SK-N-SH (cell line): ENCODE measurements around the gene AFAP1.

ENCODE experiments used
- RCOR1 ChIP-seq: fragments of 150-350 bp; IDR thresholded peaks from 2 replicates; pipeline ENCODE4 v1.6.1; 2017; ENCODE audit warnings: antibody characterized with exemption, low read length
- SIN3A ChIP-seq: IDR thresholded peaks from 2 replicates; pipeline ENCODE4 v1.6.1; 2012; ENCODE audit warnings: low read depth, mild to moderate bottlenecking, low read length, moderate library complexity, borderline replicate concordance
- SMC3 ChIP-seq: IDR thresholded peaks from 2 replicates; pipeline ENCODE4 v1.6.1; 2012; ENCODE audit warnings: low read depth, low read length, improper control_type of control experiment

GRCh38 chr4:7956934-7957656 is 17.4 kb upstream of the AFAP1 start:
- TF ChIP-seq RCOR1 (no peak), SIN3A (no peak), SMC3 (no peak)
